RWPE2 (cell line): ENCODE measurements around the gene KIRREL3.
"Not testable (repeated sequence)": the region's sequence is repeated elsewhere in the genome, so short reads cannot be mapped to it uniquely, and the experiment has no call there.

Source experiments
- ATAC-seq: fragments of 200-7000 bp; cut with Tn5 transposase; 3 replicates; pipeline ENCODE4 v1.9.1; 2021; ENCODE audit warnings: low read depth
- DNase-seq: peaks from one replicate; pipeline ENCODE4 v3.0.0-alpha.2; 2020; ENCODE audit warnings: low spot score
- H3K27ac ChIP-seq: fragments of 450-650 bp; 2 replicates; pipeline ENCODE4 v1.5.1; 2017; ENCODE audit warnings: mild to moderate bottlenecking; ENCODE audit not compliant: poor library complexity, severe bottlenecking
- H3K27me3 ChIP-seq: fragments of 250-450 bp; sonication (Bioruptor Pico); 2 replicates; pipeline ENCODE4 v1.5.1; 2021; ENCODE audit warnings: mild to moderate bottlenecking, moderate library complexity; ENCODE audit not compliant: insufficient read depth, poor library complexity, severe bottlenecking
- H3K36me3 ChIP-seq: fragments of 250-450 bp; sonication (Bioruptor Pico); 2 replicates; pipeline ENCODE4 v1.5.1; 2020; ENCODE audit warnings: low read depth, mild to moderate bottlenecking, moderate library complexity
- H3K4me1 ChIP-seq: fragments of 250-450 bp; sonication (Bioruptor Pico); 2 replicates; pipeline ENCODE4 v1.5.1; 2021; ENCODE audit warnings: mild to moderate bottlenecking, moderate library complexity; ENCODE audit not compliant: insufficient read depth, poor library complexity, severe bottlenecking
- H3K4me3 ChIP-seq: fragments of 250-450 bp; sonication (Bioruptor Pico); 2 replicates; pipeline ENCODE4 v1.5.1; 2021; ENCODE audit warnings: mild to moderate bottlenecking, moderate library complexity; ENCODE audit not compliant: severe bottlenecking
- H3K9me3 ChIP-seq: fragments of 250-450 bp; sonication (Bioruptor Pico); 2 replicates; pipeline ENCODE4 v1.5.1; 2021; ENCODE audit warnings: mild to moderate bottlenecking, moderate library complexity; ENCODE audit not compliant: severe bottlenecking
- TF ChIP-seq, protein P1 (sequence below): fragments of 450-650 bp; IDR thresholded peaks from one replicate; pipeline ENCODE4 v1.5.1; 2017; ENCODE audit warnings: mild to moderate bottlenecking, moderate library complexity; ENCODE audit not compliant: poor library complexity, severe bottlenecking

KIRREL3 gene

DNA sequence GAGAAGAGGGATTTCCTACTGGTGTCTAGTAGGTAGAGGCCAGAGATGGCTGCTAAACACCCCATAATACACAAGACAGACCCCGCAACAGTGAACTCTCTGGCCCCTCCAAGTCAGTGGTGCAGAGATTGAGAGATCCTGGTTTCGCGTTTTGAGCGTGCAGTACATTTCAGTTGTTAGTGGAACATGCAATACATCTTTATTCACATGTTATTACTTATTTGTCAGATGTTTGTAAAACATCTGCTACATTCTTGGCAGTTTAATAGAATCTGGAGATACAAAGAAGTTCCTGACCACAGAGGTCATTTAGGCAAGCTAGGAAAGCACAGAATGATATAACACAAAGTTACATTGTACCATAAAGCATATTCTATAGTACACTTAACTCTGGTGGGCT lies 603.6 kb downstream of the KIRREL3 start:
- H3K4me3 ChIP-seq, result no peak overlapping the region
- H3K27me3 ChIP-seq, result no peaks in the 10 kb centered on the region
- peaks cover 31% of the 10 kb centered on the region for H3K4me1 ChIP-seq
- ATAC-seq (no peak), DNase-seq (no peak)
- no peaks in the 10 kb centered on the region for H3K9me3 ChIP-seq
- TF ChIP-seq, protein P1, sequence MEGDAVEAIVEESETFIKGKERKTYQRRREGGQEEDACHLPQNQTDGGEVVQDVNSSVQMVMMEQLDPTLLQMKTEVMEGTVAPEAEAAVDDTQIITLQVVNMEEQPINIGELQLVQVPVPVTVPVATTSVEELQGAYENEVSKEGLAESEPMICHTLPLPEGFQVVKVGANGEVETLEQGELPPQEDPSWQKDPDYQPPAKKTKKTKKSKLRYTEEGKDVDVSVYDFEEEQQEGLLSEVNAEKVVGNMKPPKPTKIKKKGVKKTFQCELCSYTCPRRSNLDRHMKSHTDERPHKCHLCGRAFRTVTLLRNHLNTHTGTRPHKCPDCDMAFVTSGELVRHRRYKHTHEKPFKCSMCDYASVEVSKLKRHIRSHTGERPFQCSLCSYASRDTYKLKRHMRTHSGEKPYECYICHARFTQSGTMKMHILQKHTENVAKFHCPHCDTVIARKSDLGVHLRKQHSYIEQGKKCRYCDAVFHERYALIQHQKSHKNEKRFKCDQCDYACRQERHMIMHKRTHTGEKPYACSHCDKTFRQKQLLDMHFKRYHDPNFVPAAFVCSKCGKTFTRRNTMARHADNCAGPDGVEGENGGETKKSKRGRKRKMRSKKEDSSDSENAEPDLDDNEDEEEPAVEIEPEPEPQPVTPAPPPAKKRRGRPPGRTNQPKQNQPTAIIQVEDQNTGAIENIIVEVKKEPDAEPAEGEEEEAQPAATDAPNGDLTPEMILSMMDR, result no peak
- H3K36me3 ChIP-seq, result 0 out of 2 replicates have a peak, but pooled peaks cover 3% of the 10 kb centered on the region
- peak overlapping the region; percentile 13 for H3K27ac ChIP-seq

DNA sequence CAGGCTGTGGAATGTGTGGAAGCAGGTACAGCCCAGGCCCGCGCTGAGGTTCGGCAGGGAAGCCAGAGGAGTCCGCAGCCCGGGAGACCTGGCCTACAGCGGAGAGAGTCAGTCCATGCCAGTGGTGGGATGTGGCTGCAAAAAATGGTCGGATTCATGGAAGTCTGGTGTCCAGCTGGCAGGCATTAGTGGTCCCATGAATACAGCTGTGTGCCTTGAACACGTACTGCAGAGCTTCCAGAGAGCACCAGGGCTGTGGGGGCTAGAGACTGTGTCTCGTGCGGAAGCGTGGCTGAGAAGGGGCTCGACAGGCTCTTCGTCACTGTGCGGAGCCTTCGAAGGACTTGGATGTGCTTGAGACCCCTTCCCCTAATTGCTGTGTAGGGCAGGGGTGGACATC lies 604.3 kb downstream of the KIRREL3 start:
- not testable (repeated sequence) for H3K4me3 ChIP-seq, ATAC-seq, H3K36me3 ChIP-seq, H3K9me3 ChIP-seq, H3K27ac ChIP-seq, DNase-seq, H3K27me3 ChIP-seq
- peaks cover 34% of the 10 kb centered on the region for H3K4me1 ChIP-seq

DNA sequence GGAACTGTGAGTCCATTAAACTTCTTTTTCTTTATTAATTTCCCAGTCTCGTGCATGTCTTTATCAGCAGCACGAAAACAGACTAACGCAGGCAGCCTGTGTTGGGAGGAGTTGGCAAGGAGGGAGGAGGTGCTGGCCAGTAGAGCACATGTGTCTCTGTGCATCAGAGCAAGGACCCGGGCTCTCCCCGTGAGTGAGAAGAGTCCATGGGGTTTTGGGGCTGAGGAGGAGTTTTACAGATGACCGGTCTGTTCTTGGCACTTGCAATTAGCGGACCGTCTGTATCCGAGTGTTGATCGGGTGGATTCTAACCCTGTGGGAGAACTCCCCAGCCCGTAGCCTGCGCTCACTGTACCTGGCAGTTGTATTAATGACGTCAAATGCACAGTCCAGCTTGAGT lies 604.8 kb downstream of the KIRREL3 start:
- H3K4me3 ChIP-seq, ATAC-seq, DNase-seq, H3K9me3 ChIP-seq, H3K27me3 ChIP-seq, H3K36me3 ChIP-seq: not testable (repeated sequence)
- peak overlapping the region; percentile 94 for H3K27ac ChIP-seq
- peaks cover 36% of the 10 kb centered on the region for H3K4me1 ChIP-seq

DNA sequence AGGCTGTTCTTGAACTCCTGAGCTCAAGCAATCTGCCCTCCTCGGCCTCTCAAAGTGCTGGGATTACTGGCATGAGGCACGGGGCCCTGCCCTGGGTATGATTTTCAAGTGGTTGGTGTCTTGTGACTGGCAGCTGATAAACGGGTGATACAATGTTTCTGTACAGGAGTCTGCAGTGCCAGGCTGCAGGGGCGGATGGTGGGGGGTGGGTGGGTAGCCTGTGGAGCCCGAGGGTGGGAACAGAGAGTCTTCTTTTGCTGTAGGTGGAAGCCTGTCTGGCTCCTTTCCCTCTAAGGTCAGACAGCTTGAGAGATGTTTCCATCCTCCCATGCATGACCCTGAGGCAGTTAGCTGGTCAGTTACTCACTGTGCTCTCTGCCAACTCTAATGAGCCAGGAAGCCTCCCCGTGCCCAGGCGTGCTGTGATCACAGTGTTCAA lies 605.9 kb downstream of the KIRREL3 start:
- H3K36me3 ChIP-seq, H3K9me3 ChIP-seq, H3K4me3 ChIP-seq, DNase-seq, H3K27me3 ChIP-seq: not testable (repeated sequence)
- Histone ChIP-seq H3K27ac (peak overlapping the region; percentile 94), H3K4me1 (peaks cover 36% of the 10 kb centered on the region)
- ATAC-seq, result peak; percentile 93

DNA sequence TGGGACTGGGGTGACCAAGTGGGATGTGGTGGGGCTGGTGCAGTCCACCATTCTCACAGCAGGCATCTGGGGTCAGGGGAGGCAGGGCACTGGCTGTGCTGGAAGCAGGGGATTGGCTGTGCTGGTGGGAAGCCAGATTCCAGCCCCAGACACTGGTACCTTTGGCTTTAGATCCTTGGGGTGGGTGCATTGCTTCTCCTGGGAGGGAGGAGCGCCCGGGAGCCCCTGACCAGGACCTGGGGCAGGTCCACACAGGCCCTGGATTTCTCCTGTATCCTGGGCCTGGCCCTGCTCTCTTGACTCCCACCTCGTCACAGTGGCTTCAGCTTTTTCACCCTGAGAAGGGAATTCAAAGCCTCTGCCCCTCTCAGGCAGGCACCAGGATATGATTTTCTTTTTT lies 606.5 kb downstream of the KIRREL3 start:
- H3K4me1 ChIP-seq, result peaks cover 36% of the 10 kb centered on the region
- DNase-seq (peak; percentile 55), ATAC-seq (peak; percentile 26)
- H3K27ac ChIP-seq, result peak overlapping the region; percentile 94
- TF ChIP-seq, protein P1, result no peak
- H3K27me3 ChIP-seq, result no peaks in the 10 kb centered on the region
- H3K4me3 ChIP-seq, result no peak overlapping the region
- H3K36me3 ChIP-seq, result 0 out of 2 replicates have a peak, but pooled peaks cover 3% of the 10 kb centered on the region
- no peaks in the 10 kb centered on the region for H3K9me3 ChIP-seq

DNA sequence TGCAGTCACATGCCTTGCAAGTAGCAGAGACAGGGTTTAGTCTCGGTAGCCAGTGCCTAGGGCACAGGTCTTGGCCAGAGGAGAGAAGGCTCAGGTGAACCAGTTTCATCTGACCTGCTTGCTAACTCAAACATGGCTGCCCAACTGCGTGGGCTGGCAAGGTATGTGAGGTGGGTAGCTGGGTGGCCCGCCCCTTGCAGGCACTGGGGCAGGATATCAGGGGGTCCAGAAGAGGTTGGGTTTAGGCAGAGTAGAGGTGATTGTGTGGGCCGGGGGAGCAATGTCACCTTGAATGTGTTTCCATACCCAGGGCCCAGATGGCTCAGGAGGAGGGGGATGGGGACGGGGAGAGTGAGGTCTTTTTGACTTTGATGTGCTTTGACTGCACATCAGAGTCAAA lies 607.4 kb downstream of the KIRREL3 start:
- peak overlapping the region; percentile 94 for H3K27ac ChIP-seq
- peaks cover 37% of the 10 kb centered on the region for H3K4me1 ChIP-seq

More for the DNA sequence above, 607.4 kb downstream of the KIRREL3 start:
- no peaks in the 10 kb centered on the region for H3K9me3 ChIP-seq
- ATAC-seq, result no peak
- no peaks in the 10 kb centered on the region for H3K27me3 ChIP-seq
- H3K36me3 ChIP-seq, result 0 out of 2 replicates have a peak, but pooled peaks cover 3% of the 10 kb centered on the region
- TF ChIP-seq, protein P1, result no peak
- H3K4me3 ChIP-seq, result no peak overlapping the region
- DNase-seq, result peak; percentile 38
